ENCODE measurements around the gene PLA2G4F. TPM values are rescaled to one million over a fixed set of nuclear protein-coding genes. Genes with fewer than 3 reads are reported as not detected.

Gene PLA2G4F
- total and polyA plus RNA-seq, 7 experiments from 2014 or later = not detected

GRCh38 chr15:42154212-42154941 lies 2.1 kb downstream of the PLA2G4F start:
- CTCF ChIA-PET = no interaction called here
- no peak for ATAC-seq
- POLR2A ChIA-PET = interaction anchor here (0.7 kb wide), 1 partner anchor 21 kb away, joined by 3 read pairs; no protein-coding TSS in a partner anchor

GRCh38 chr15:42153874-42154211 lies 2.6 kb downstream of the PLA2G4F start:
- Histone ChIP-seq H3K4me1 (ENCODE audit: control insufficient read depth in 2 of 2, insufficient read depth in 2 of 2, low read length in 2 of 2) (no peaks in the 10 kb centered on the region), H3K9me3 (ENCODE audit: control insufficient read depth in 2 of 3, low read length in 3 of 3) (no peaks in the 10 kb centered on the region), H3K4me3 (ENCODE audit: low read length) (no peak overlapping the region), H3K36me3 (ENCODE audit: control insufficient read depth in 2 of 3, insufficient read depth in 3 of 3, low read length in 3 of 3) (peaks cover 0 to 3% (median 0%) of the 10 kb centered on the region in 3 experiments), H3K27ac (ENCODE audit: low read depth, low read length) (no peak overlapping the region), H3K27me3 (ENCODE audit: control insufficient read depth in 2 of 2, insufficient read depth in 2 of 2, low read length in 2 of 2) (no peaks in the 10 kb centered on the region)
- DNase-seq (no peak), ATAC-seq (no peak)
- no peak overlapping the region for H3K4me3 Mint-ChIP-seq
- H3K4me1 Mint-ChIP-seq = peaks cover 0 to 4% (median 0%) of the 10 kb centered on the region in 7 donors
- POLR2A ChIA-PET = interaction anchor here (0.7 kb wide), 1 partner anchor 20 kb away, joined by 3 read pairs; no protein-coding TSS in a partner anchor
- H3K27ac Mint-ChIP-seq = no peak overlapping the region
- H3K27me3 Mint-ChIP-seq = no peaks in the 10 kb centered on the region
- H3K9me3 Mint-ChIP-seq = no peaks in the 10 kb centered on the region
- intact Hi-C loops (cut with micrococcal nuclease) = no loop called here
- CTCF ChIA-PET = no interaction called here
- H3K36me3 Mint-ChIP-seq = peaks cover 0 to 5% (median 0%) of the 10 kb centered on the region in 5 donors

More at GRCh38 chr15:42154212-42154941, 2.1 kb downstream of the PLA2G4F start:
- intact Hi-C loops (cut with micrococcal nuclease) = no loop called here
- Mint-ChIP-seq H3K9me3 (no peaks in the 10 kb centered on the region), H3K27me3 (no peaks in the 10 kb centered on the region), H3K4me3 (no peak overlapping the region), H3K27ac (no peak overlapping the region), H3K4me1 (peaks cover 0 to 4% (median 0%) of the 10 kb centered on the region in 7 donors), H3K36me3 (peaks cover 0 to 5% (median 0%) of the 10 kb centered on the region in 5 donors)
- Histone ChIP-seq H3K36me3 (ENCODE audit: control insufficient read depth in 2 of 3, insufficient read depth in 3 of 3, low read length in 3 of 3) (peaks cover 0 to 9% (median 0%) of the 10 kb centered on the region in 3 experiments), H3K9me3 (ENCODE audit: control insufficient read depth in 2 of 3, low read length in 3 of 3) (no peaks in the 10 kb centered on the region), H3K4me3 (ENCODE audit: low read length) (no peak overlapping the region), H3K4me1 (ENCODE audit: control insufficient read depth in 2 of 2, insufficient read depth in 2 of 2, low read length in 2 of 2) (no peaks in the 10 kb centered on the region), H3K27me3 (ENCODE audit: control insufficient read depth in 2 of 2, insufficient read depth in 2 of 2, low read length in 2 of 2) (no peaks in the 10 kb centered on the region), H3K27ac (ENCODE audit: low read depth, low read length) (no peak overlapping the region)
- no peak for DNase-seq

GRCh38 chr15:42152921-42153698 lies 3.3 kb downstream of the PLA2G4F start:
- no peak for ATAC-seq
- H3K27me3 Mint-ChIP-seq = no peaks in the 10 kb centered on the region
- Histone ChIP-seq H3K9me3 (ENCODE audit: control insufficient read depth in 2 of 3, low read length in 3 of 3) (no peaks in the 10 kb centered on the region), H3K4me1 (ENCODE audit: control insufficient read depth in 2 of 2, insufficient read depth in 2 of 2, low read length in 2 of 2) (no peaks in the 10 kb centered on the region), H3K36me3 (ENCODE audit: control insufficient read depth in 2 of 3, insufficient read depth in 3 of 3, low read length in 3 of 3) (no peaks in the 10 kb centered on the region), H3K27me3 (ENCODE audit: control insufficient read depth in 2 of 2, insufficient read depth in 2 of 2, low read length in 2 of 2) (no peaks in the 10 kb centered on the region), H3K4me3 (ENCODE audit: low read length) (no peak overlapping the region), H3K27ac (ENCODE audit: low read depth, low read length) (no peak overlapping the region)
- H3K27ac Mint-ChIP-seq = no peak overlapping the region
- CTCF ChIA-PET = no interaction called here
- POLR2A ChIA-PET = interaction anchor here (0.7 kb wide), 1 partner anchor 19 kb away, joined by 3 read pairs; no protein-coding TSS in a partner anchor
- no peaks in the 10 kb centered on the region for H3K4me1 Mint-ChIP-seq
- intact Hi-C loops (cut with micrococcal nuclease) = no loop called here
- DNase-seq = no peak
- H3K9me3 Mint-ChIP-seq = no peaks in the 10 kb centered on the region
- no peaks in the 10 kb centered on the region for H3K36me3 Mint-ChIP-seq
- no peak overlapping the region for H3K4me3 Mint-ChIP-seq

- peak; percentile 61 for ATAC-seq
- Histone ChIP-seq H3K36me3 (ENCODE audit: control insufficient read depth in 2 of 3, insufficient read depth in 3 of 3, low read length in 3 of 3) (no peaks in the 10 kb centered on the region), H3K27ac (ENCODE audit: low read depth, low read length) (no peak overlapping the region), H3K9me3 (ENCODE audit: control insufficient read depth in 2 of 3, low read length in 3 of 3) (no peaks in the 10 kb centered on the region), H3K4me1 (ENCODE audit: control insufficient read depth in 2 of 2, insufficient read depth in 2 of 2, low read length in 2 of 2) (no peaks in the 10 kb centered on the region), H3K27me3 (ENCODE audit: control insufficient read depth in 2 of 2, insufficient read depth in 2 of 2, low read length in 2 of 2) (no peaks in the 10 kb centered on the region), H3K4me3 (ENCODE audit: low read length) (no peak overlapping the region)
- DNase-seq = no peak
- H3K27me3 Mint-ChIP-seq = no peaks in the 10 kb centered on the region
- no peak overlapping the region for H3K4me3 Mint-ChIP-seq
- intact Hi-C loops (cut with micrococcal nuclease) = no loop called here
- H3K9me3 Mint-ChIP-seq = no peaks in the 10 kb centered on the region
- H3K36me3 Mint-ChIP-seq = no peaks in the 10 kb centered on the region
- ChIA-PET POLR2A (no interaction called here), CTCF (no interaction called here)
- no peaks in the 10 kb centered on the region for H3K4me1 Mint-ChIP-seq
- no peak overlapping the region for H3K27ac Mint-ChIP-seq
Measured at GRCh38 chr15:42152196-42152920, 4.1 kb downstream of the PLA2G4F start.

- intact Hi-C loops (cut with micrococcal nuclease) = no loop called here
- no peak for DNase-seq
- Mint-ChIP-seq H3K4me1 (no peaks in the 10 kb centered on the region), H3K27ac (peak overlapping the region in 1 of 9 donors; percentile 18), H3K4me3 (no peak overlapping the region), H3K27me3 (no peaks in the 10 kb centered on the region), H3K36me3 (no peaks in the 10 kb centered on the region), H3K9me3 (no peaks in the 10 kb centered on the region)
- no peaks in the 10 kb centered on the region for H3K27me3 ChIP-seq (ENCODE audit: control insufficient read depth in 2 of 2, insufficient read depth in 2 of 2, low read length in 2 of 2)
- ChIA-PET POLR2A (no interaction called here), CTCF (no interaction called here)
- H3K36me3 ChIP-seq (ENCODE audit: control insufficient read depth in 2 of 3, insufficient read depth in 3 of 3, low read length in 3 of 3) = no peaks in the 10 kb centered on the region
- H3K27ac ChIP-seq (ENCODE audit: low read depth, low read length) = no peak overlapping the region
- H3K9me3 ChIP-seq (ENCODE audit: control insufficient read depth in 2 of 3, low read length in 3 of 3) = no peaks in the 10 kb centered on the region
- no peak for ATAC-seq
- no peak overlapping the region for H3K4me3 ChIP-seq (ENCODE audit: low read length)
- H3K4me1 ChIP-seq (ENCODE audit: control insufficient read depth in 2 of 2, insufficient read depth in 2 of 2, low read length in 2 of 2) = no peaks in the 10 kb centered on the region
Measured at GRCh38 chr15:42151736-42152135, 4.7 kb downstream of the PLA2G4F start.

GRCh38 chr15:42151141-42151561 lies 5.3 kb downstream of the PLA2G4F start:
- no peaks in the 10 kb centered on the region for H3K4me1 Mint-ChIP-seq
- DNase-seq (no peak), ATAC-seq (no peak)
- peak overlapping the region in 1 of 9 donors; percentile 36 for H3K27ac Mint-ChIP-seq
- H3K27ac ChIP-seq (ENCODE audit: low read depth, low read length) = no peak overlapping the region
- no peak overlapping the region for H3K4me3 ChIP-seq (ENCODE audit: low read length)
- intact Hi-C loops (cut with micrococcal nuclease) = no loop called here
- H3K36me3 ChIP-seq (ENCODE audit: control insufficient read depth in 2 of 3, insufficient read depth in 3 of 3, low read length in 3 of 3) = no peaks in the 10 kb centered on the region
- no peaks in the 10 kb centered on the region for H3K4me1 ChIP-seq (ENCODE audit: control insufficient read depth in 2 of 2, insufficient read depth in 2 of 2, low read length in 2 of 2)
- no peaks in the 10 kb centered on the region for H3K27me3 ChIP-seq (ENCODE audit: control insufficient read depth in 2 of 2, insufficient read depth in 2 of 2, low read length in 2 of 2)
- H3K9me3 ChIP-seq (ENCODE audit: control insufficient read depth in 2 of 3, low read length in 3 of 3) = no peaks in the 10 kb centered on the region
- H3K9me3 Mint-ChIP-seq = no peaks in the 10 kb centered on the region
- H3K27me3 Mint-ChIP-seq = no peaks in the 10 kb centered on the region
- ChIA-PET CTCF (no interaction called here), POLR2A (no interaction called here)
- H3K4me3 Mint-ChIP-seq = no peak overlapping the region
- no peaks in the 10 kb centered on the region for H3K36me3 Mint-ChIP-seq

All from naive thymus-derived CD4-positive, alpha-beta T cell (primary cell).